SU-DHL-6 (cell line): ENCODE data around the gene DACH1.

ENCODE experiments used
- H2AFZ ChIP-seq: fragments of 200-600 bp; sonication (generic); 2 replicates; pipeline ENCODE4 v1.6.1; 2014; ENCODE audit warnings: low read depth, mild to moderate bottlenecking, moderate library complexity, mixed read lengths, antibody characterized with exemption, low read length; ENCODE audit not compliant: severe bottlenecking
- H3F3A ChIP-seq: fragments of 200-600 bp; shearing (Covaris generic); 2 replicates; pipeline ENCODE4 v1.6.0; 2016; ENCODE audit warnings: antibody characterized with exemption, mild to moderate bottlenecking; ENCODE audit not compliant: insufficient read depth
- H3K27ac ChIP-seq: fragments of 200-600 bp; sonication (generic); 2 replicates; pipeline ENCODE4 v1.5.1; 2016; ENCODE audit warnings: low read depth, mild to moderate bottlenecking, low read length, moderate library complexity, mixed read lengths
- H3K27me3 ChIP-seq: fragments of 200-600 bp; sonication (generic), shearing (Covaris generic); 2 replicates; pipeline ENCODE4 v1.6.0; 2014; ENCODE audit warnings: mild to moderate bottlenecking, low read length
- H3K36me3 ChIP-seq: fragments of 200-600 bp; sonication (generic); 2 replicates; pipeline ENCODE4 v1.6.1; 2014; ENCODE audit warnings: mild to moderate bottlenecking, low read length, mixed read lengths
- H3K4me2 ChIP-seq: fragments of 300-600, 200-600 bp; shearing (Covaris generic), sonication (generic); 2 replicates; pipeline ENCODE4 v1.6.0; 2014; ENCODE audit warnings: low read length, low read depth, mild to moderate bottlenecking; ENCODE audit not compliant: poor library complexity, severe bottlenecking
- H3K4me3 ChIP-seq: fragments of 200-600 bp; sonication (generic); 2 replicates; pipeline ENCODE4 v1.5.1; 2014; ENCODE audit warnings: antibody characterized with exemption, low read length, mild to moderate bottlenecking, mixed read lengths; ENCODE audit not compliant: insufficient read depth, poor library complexity, severe bottlenecking
- H3K79me2 ChIP-seq: fragments of 200-600 bp; sonication (generic); 2 replicates; pipeline ENCODE4 v1.6.1; 2014; ENCODE audit warnings: mild to moderate bottlenecking, low read length, moderate library complexity; ENCODE audit not compliant: insufficient read depth
- H3K9ac ChIP-seq: fragments of 200-600 bp; sonication (generic); 2 replicates; pipeline ENCODE4 v1.7.0; 2014; ENCODE audit warnings: mild to moderate bottlenecking, low read length
- H3K9me2 ChIP-seq: fragments of 200-600 bp; sonication (generic); replicated peaks from 2 replicates; pipeline ENCODE4 v1.6.1; 2014; ENCODE audit warnings: low read length; ENCODE audit not compliant: insufficient read depth
- H3K9me3 ChIP-seq: fragments of 200-600 bp; sonication (generic); 2 replicates; pipeline ENCODE4 v1.6.1; 2014; ENCODE audit warnings: low read length, mixed read lengths; ENCODE audit not compliant: insufficient read depth
- H4K20me1 ChIP-seq: fragments of 200-600 bp; sonication (generic); 2 replicates; pipeline ENCODE4 v1.6.1; 2014; ENCODE audit warnings: low read depth, mild to moderate bottlenecking, antibody characterized with exemption, low read length, moderate library complexity, mixed read lengths
- EZH2phosphoT487 ChIP-seq: fragments of 200-600 bp; sonication (generic), shearing (Covaris generic); conservative IDR thresholded peaks from 2 replicates; pipeline ENCODE4 v1.6.1; 2018; ENCODE audit warnings: mild to moderate bottlenecking, antibody characterized with exemption, low read length, moderate library complexity, mixed read lengths
- TF ChIP-seq, protein P1 (sequence below): fragments of 200-600 bp; sonication (generic); IDR thresholded peaks from one replicate; pipeline ENCODE4 v1.5.1; 2017; ENCODE audit warnings: antibody characterized with exemption, mild to moderate bottlenecking, low read length, moderate library complexity; ENCODE audit not compliant: insufficient read depth, poor library complexity, severe bottlenecking

DACH1 gene

GRCh38 chr13:71852736-71853135 is 14.3 kb downstream of the DACH1 start:
- Histone ChIP-seq H3K27ac (no peak overlapping the region), H3K36me3 (no peaks in the 10 kb centered on the region), H3K4me3 (no peak overlapping the region), H3K9me2 (no peaks in the 10 kb centered on the region), H2AFZ (no peak overlapping the region), H4K20me1 (no peaks in the 10 kb centered on the region), H3K27me3 (no peaks in the 10 kb centered on the region), H3F3A (no peaks in the 10 kb centered on the region), H3K9ac (no peak overlapping the region), H3K9me3 (no peaks in the 10 kb centered on the region), H3K4me2 (no peak overlapping the region), H3K79me2 (no peaks in the 10 kb centered on the region)
- no peak for TF ChIP-seq EZH2phosphoT487
- TF ChIP-seq, protein P1, sequence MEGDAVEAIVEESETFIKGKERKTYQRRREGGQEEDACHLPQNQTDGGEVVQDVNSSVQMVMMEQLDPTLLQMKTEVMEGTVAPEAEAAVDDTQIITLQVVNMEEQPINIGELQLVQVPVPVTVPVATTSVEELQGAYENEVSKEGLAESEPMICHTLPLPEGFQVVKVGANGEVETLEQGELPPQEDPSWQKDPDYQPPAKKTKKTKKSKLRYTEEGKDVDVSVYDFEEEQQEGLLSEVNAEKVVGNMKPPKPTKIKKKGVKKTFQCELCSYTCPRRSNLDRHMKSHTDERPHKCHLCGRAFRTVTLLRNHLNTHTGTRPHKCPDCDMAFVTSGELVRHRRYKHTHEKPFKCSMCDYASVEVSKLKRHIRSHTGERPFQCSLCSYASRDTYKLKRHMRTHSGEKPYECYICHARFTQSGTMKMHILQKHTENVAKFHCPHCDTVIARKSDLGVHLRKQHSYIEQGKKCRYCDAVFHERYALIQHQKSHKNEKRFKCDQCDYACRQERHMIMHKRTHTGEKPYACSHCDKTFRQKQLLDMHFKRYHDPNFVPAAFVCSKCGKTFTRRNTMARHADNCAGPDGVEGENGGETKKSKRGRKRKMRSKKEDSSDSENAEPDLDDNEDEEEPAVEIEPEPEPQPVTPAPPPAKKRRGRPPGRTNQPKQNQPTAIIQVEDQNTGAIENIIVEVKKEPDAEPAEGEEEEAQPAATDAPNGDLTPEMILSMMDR: no peak

DNA sequence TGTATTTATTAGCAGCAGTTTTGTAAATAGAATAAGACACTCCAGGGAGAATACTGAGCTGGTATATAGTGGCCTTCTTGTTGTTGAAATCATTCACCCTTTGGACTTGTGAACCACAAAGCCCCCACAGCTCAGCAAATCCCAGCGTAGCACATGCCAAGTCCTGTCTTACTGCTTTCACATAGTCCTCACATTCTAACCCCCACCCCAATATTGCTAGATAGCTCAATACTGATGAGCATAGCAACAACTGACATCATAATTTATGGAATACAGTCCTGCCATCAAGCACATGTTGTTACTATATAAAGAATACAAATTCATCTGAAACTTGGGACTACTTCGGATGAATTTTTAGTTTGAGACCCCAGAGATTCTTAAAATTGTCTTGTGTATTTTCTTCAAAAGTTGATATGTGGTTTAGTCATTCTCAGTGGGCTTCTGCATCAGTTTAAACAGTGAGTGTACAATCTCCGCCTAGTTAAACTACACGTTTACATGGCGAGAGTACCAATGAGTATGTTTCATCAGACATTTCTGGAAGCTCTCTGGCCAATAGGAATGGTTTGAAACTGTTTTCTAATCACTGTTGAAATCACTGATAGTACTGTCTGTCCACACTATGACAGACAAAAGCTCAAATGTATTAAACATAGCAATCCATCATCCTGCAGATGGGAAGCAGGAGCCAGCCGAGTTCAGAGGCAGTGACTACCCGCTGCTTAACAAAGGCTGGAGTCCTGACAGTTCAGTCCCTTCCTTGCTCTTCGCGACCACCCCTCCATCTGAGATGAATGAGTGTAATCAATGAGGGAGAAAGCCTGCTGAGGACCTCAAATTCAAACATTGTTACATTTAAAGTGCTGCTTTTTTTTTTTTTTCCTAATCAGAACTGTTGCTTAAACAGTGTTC is 15.2 kb downstream of the DACH1 start:
- no peak for TF ChIP-seq EZH2phosphoT487
- TF ChIP-seq, protein P1: no peak
- no peak overlapping the region for H2AFZ ChIP-seq
- H3K9me3 ChIP-seq: no peaks in the 10 kb centered on the region
- no peaks in the 10 kb centered on the region for H3F3A ChIP-seq
- no peak overlapping the region for H3K9ac ChIP-seq
- H4K20me1 ChIP-seq: no peaks in the 10 kb centered on the region
- no peaks in the 10 kb centered on the region for H3K36me3 ChIP-seq
- H3K9me2 ChIP-seq: no peaks in the 10 kb centered on the region
- no peak overlapping the region for H3K27ac ChIP-seq
- H3K4me2 ChIP-seq: no peak overlapping the region
- H3K4me3 ChIP-seq: no peak overlapping the region
- no peaks in the 10 kb centered on the region for H3K79me2 ChIP-seq
- H3K27me3 ChIP-seq: no peaks in the 10 kb centered on the region

DNA sequence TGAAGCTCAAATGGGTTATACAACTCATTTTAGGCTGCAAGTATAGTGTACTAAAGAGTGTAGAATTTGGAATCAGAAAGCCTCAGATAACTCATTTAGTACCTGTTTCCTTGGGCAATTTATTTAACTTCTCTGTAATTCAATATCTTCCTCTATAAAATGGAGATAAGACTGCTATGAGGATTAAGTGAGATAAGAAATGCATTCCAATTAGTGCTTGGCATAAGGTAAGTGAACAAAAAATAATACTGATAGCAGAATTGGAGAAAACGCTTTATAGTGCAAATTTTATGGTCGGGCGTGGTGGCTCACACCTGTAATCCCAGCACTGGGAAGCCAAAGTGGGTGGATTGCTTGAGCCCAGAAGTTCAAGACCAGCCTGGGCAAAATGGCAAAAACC is 25.0 kb downstream of the DACH1 start:
- H3K4me2 ChIP-seq: no peak overlapping the region
- H3K9ac ChIP-seq: no peak overlapping the region
- no peaks in the 10 kb centered on the region for H4K20me1 ChIP-seq
- H3K79me2 ChIP-seq: no peaks in the 10 kb centered on the region
- H3F3A ChIP-seq: no peaks in the 10 kb centered on the region
- no peak overlapping the region for H2AFZ ChIP-seq
- no peaks in the 10 kb centered on the region for H3K27me3 ChIP-seq
- TF ChIP-seq EZH2phosphoT487: no peak
- TF ChIP-seq, protein P1: no peak
- no peak overlapping the region for H3K27ac ChIP-seq
- no peaks in the 10 kb centered on the region for H3K36me3 ChIP-seq
- no peaks in the 10 kb centered on the region for H3K9me3 ChIP-seq
- H3K9me2 ChIP-seq: no peaks in the 10 kb centered on the region
- no peak overlapping the region for H3K4me3 ChIP-seq
